Uterus (tissue), 4 donors: ENCODE measurements around the gene AGPAT4. TPM values are rescaled to one million over a fixed set of nuclear protein-coding genes. Genes with fewer than 3 reads are reported as not detected.

Source experiments
- DNase-seq, 2 donors: peaks; one replicate each; pipeline ENCODE4 v3.0.0-alpha.2; 2019 to 2020
- H3K27ac ChIP-seq, 2 donors: fragments of 200-600 bp; sonication (generic); 1 replicate in 1 of 2; 2 replicates in 1 of 2; pipeline ENCODE4 v1.5.1; 2016 to 2018
- H3K27me3 ChIP-seq, 2 donors: fragments of 200-600 bp; sonication (generic); one replicate each; pipeline ENCODE4 v1.5.1; 2018 to 2019; ENCODE audit warnings: control low read depth in 1 of 2
- H3K36me3 ChIP-seq, 2 donors: fragments of 200-600 bp; sonication (generic); one replicate each; pipeline ENCODE4 v1.5.1; 2019; ENCODE audit warnings: control low read depth in 1 of 2
- H3K4me1 ChIP-seq, 2 donors: fragments of 200-600 bp; sonication (generic); one replicate each; pipeline ENCODE4 v1.5.1; 2018 to 2019; ENCODE audit warnings: control low read depth in 1 of 2
- H3K4me3 ChIP-seq, 2 donors: fragments of 200-600 bp; sonication (generic); 1 replicate in 1 of 2; 2 replicates in 1 of 2; pipeline ENCODE4 v1.5.1; 2018 to 2019; ENCODE audit warnings: mild to moderate bottlenecking in 1 of 2
- H3K9me3 ChIP-seq, 2 donors: fragments of 200-600 bp; sonication (generic); one replicate each; pipeline ENCODE4 v1.5.1; 2019; ENCODE audit warnings: control low read depth in 1 of 2
- CTCF ChIP-seq, 4 experiments: fragments of 200-600 bp in 2 of 4; fragments of 450-650 bp in 2 of 4; sonication (generic) in 2 of 4; IDR thresholded peaks; one replicate each; pipeline ENCODE4 v1.5.1; 2016 to 2019; ENCODE audit warnings: antibody characterized with exemption in 4 of 4, mild to moderate bottlenecking in 2 of 4, moderate library complexity in 1 of 4
- POLR2A ChIP-seq, 2 donors: fragments of 450-650 bp; IDR thresholded peaks; one replicate each; pipeline ENCODE4 v1.6.1; 2016; ENCODE audit warnings: antibody characterized with exemption in 2 of 2, mild to moderate bottlenecking in 1 of 2, moderate library complexity in 1 of 2
- intact Hi-C: fragments of 100-400 bp; cut with DNase I; formaldehyde crosslinking; loops from one replicate; pipeline ENCODE4 v1.15.1; 2023; ENCODE audit warnings: low total_unique reads
- total RNA-seq, 4 donors: library from RNA; depleted of rRNA in 3 of 4; stranded (reverse); fragments of >200 nt in 3 of 4; gene quantifications; one replicate each; pipeline versions ENCODE4 v1.1.0 to v1.2.4, GENCODE V29; 2014 to 2023
- donor health status: DM: yes; HTN: yes; CAD: no.

The AGPAT4 gene
- total RNA-seq, 4 donors from 2014 or later, result 2.9 to 18.1 (median 15.1) TPM

GRCh38 chr6:161232467-161232866, 41.4 kb downstream of the AGPAT4 start:
- no peak for DNase-seq
- TF ChIP-seq POLR2A (IDR thresholded peaks at IDR 0.05) (no peak), CTCF (IDR thresholded peaks at IDR 0.05) (no peak)
- H3K27ac ChIP-seq, result no peak overlapping the region
- no peaks in the 10 kb centered on the region for H3K36me3 ChIP-seq
- H3K4me3 ChIP-seq, result no peak overlapping the region
- intact Hi-C loops, result no loop called here
- no peaks in the 10 kb centered on the region for H3K27me3 ChIP-seq
- no peaks in the 10 kb centered on the region for H3K9me3 ChIP-seq
- peaks cover 0 to 4% of the 10 kb centered on the region in 2 donors for H3K4me1 ChIP-seq

GRCh38 chr6:161232010-161232409, 41.9 kb downstream of the AGPAT4 start:
- Histone ChIP-seq H3K36me3 (no peaks in the 10 kb centered on the region), H3K4me1 (peaks cover 1 to 9% of the 10 kb centered on the region in 2 donors), H3K27me3 (no peaks in the 10 kb centered on the region), H3K4me3 (no peak overlapping the region), H3K27ac (no peak overlapping the region), H3K9me3 (no peaks in the 10 kb centered on the region)
- DNase-seq, result no peak
- TF ChIP-seq POLR2A (IDR thresholded peaks at IDR 0.05) (no peak), CTCF (IDR thresholded peaks at IDR 0.05) (no peak)
- intact Hi-C loops, result no loop called here

- Histone ChIP-seq H3K27ac (no peak overlapping the region), H3K36me3 (no peaks in the 10 kb centered on the region), H3K9me3 (no peaks in the 10 kb centered on the region), H3K27me3 (no peaks in the 10 kb centered on the region), H3K4me3 (no peak overlapping the region), H3K4me1 (peaks cover 6 to 7% of the 10 kb centered on the region in 2 donors)
- intact Hi-C loops, result no loop called here
- TF ChIP-seq POLR2A (IDR thresholded peaks at IDR 0.05) (no peak), CTCF (IDR thresholded peaks at IDR 0.05) (no peak)
- no peak for DNase-seq
Observed at GRCh38 chr6:161230339-161230738, 43.5 kb downstream of the AGPAT4 start.

- H3K4me1 ChIP-seq, result peaks cover 6 to 7% of the 10 kb centered on the region in 2 donors
- peak in 1 of 2 donors; percentile 37 for DNase-seq
- no peak overlapping the region for H3K4me3 ChIP-seq
- no peaks in the 10 kb centered on the region for H3K27me3 ChIP-seq
- H3K36me3 ChIP-seq, result no peaks in the 10 kb centered on the region
- TF ChIP-seq POLR2A (IDR thresholded peaks at IDR 0.05), result peak in 1 of 2 donors; percentile 32
- no peak for TF ChIP-seq CTCF (IDR thresholded peaks at IDR 0.05)
- H3K27ac ChIP-seq, result peak overlapping the region; percentile 80 to 89
- intact Hi-C loops, result no loop called here
- H3K9me3 ChIP-seq, result no peaks in the 10 kb centered on the region
Observed at GRCh38 chr6:161228921-161229591, 44.8 kb downstream of the AGPAT4 start.

GRCh38 chr6:161228096-161228495, 45.8 kb downstream of the AGPAT4 start:
- intact Hi-C loops, result no loop called here
- H3K27me3 ChIP-seq, result no peaks in the 10 kb centered on the region
- TF ChIP-seq CTCF (IDR thresholded peaks at IDR 0.05) (no peak), POLR2A (IDR thresholded peaks at IDR 0.05) (no peak)
- H3K27ac ChIP-seq, result peak overlapping the region; percentile 80 to 89
- no peaks in the 10 kb centered on the region for H3K36me3 ChIP-seq
- no peak overlapping the region for H3K4me3 ChIP-seq
- peaks cover 6 to 7% of the 10 kb centered on the region in 2 donors for H3K4me1 ChIP-seq
- H3K9me3 ChIP-seq, result no peaks in the 10 kb centered on the region
- DNase-seq, result peak; percentile 54 to 65
